VCaP (cell line): ENCODE results near the gene TSPAN17.
"Not testable (repeated sequence)": the region's sequence is repeated elsewhere in the genome, so short reads cannot be mapped to it uniquely, and the experiment has no call there.

Experiments used
- H3K27ac ChIP-seq: fragments of 450-650 bp; 2 replicates; pipeline ENCODE4 v1.5.1; 2017
- CTCF ChIP-seq: fragments of 450-650 bp; conservative IDR thresholded peaks from 2 replicates; pipeline ENCODE4 v1.5.1; 2017; ENCODE audit warnings: mild to moderate bottlenecking, moderate library complexity

TSPAN17 gene

GRCh38 chr5:176647030-176647842 is at the start of gene TSPAN17:
TSPAN17 (plus strand) TSS chr5:176647484; CDS start chr5:176647616, 132 bp downstream.
- TF ChIP-seq CTCF: peak; percentile 61
- H3K27ac ChIP-seq: peak within 1 kb of the TSS; percentile 93

GRCh38 chr5:176599749-176600430 is 47.4 kb upstream of the TSPAN17 start:
- not testable (repeated sequence) for H3K27ac ChIP-seq

GRCh38 chr5:176601901-176602482 is 45.3 kb upstream of the TSPAN17 start:
- H3K27ac ChIP-seq: no peak overlapping the region
- TF ChIP-seq CTCF: no peak

- TF ChIP-seq CTCF: no peak
- no peak overlapping the region for H3K27ac ChIP-seq
These were observed 44.2 kb upstream of the TSPAN17 start for GRCh38 chr5:176603091-176603490.

GRCh38 chr5:176606032-176606431 is 41.3 kb upstream of the TSPAN17 start:
- H3K27ac ChIP-seq: no peak overlapping the region
- TF ChIP-seq CTCF: no peak

- no peak for TF ChIP-seq CTCF
- no peak overlapping the region for H3K27ac ChIP-seq
These were observed 40.4 kb upstream of the TSPAN17 start for GRCh38 chr5:176606875-176607274.

- H3K27ac ChIP-seq: no peak overlapping the region
- TF ChIP-seq CTCF: no peak
These were observed 39.1 kb upstream of the TSPAN17 start for GRCh38 chr5:176608142-176608705.
